Stimulated activated CD8-positive, alpha-beta memory T cell treated with anti-CD3 and anti-CD28 coated beads, Interleukin-7, amount 100 ng/mL, for 48 hours (primary cell): ENCODE data around the gene DISP1.

ENCODE experiments used
- DNase-seq, 2 donors: peaks; one replicate each; pipeline ENCODE4 v3.0.0-alpha.2; 2020; ENCODE audit warnings: low read depth in 1 of 2; ENCODE audit errors: extremely low read depth in 1 of 2

The DISP1 gene, protein sequence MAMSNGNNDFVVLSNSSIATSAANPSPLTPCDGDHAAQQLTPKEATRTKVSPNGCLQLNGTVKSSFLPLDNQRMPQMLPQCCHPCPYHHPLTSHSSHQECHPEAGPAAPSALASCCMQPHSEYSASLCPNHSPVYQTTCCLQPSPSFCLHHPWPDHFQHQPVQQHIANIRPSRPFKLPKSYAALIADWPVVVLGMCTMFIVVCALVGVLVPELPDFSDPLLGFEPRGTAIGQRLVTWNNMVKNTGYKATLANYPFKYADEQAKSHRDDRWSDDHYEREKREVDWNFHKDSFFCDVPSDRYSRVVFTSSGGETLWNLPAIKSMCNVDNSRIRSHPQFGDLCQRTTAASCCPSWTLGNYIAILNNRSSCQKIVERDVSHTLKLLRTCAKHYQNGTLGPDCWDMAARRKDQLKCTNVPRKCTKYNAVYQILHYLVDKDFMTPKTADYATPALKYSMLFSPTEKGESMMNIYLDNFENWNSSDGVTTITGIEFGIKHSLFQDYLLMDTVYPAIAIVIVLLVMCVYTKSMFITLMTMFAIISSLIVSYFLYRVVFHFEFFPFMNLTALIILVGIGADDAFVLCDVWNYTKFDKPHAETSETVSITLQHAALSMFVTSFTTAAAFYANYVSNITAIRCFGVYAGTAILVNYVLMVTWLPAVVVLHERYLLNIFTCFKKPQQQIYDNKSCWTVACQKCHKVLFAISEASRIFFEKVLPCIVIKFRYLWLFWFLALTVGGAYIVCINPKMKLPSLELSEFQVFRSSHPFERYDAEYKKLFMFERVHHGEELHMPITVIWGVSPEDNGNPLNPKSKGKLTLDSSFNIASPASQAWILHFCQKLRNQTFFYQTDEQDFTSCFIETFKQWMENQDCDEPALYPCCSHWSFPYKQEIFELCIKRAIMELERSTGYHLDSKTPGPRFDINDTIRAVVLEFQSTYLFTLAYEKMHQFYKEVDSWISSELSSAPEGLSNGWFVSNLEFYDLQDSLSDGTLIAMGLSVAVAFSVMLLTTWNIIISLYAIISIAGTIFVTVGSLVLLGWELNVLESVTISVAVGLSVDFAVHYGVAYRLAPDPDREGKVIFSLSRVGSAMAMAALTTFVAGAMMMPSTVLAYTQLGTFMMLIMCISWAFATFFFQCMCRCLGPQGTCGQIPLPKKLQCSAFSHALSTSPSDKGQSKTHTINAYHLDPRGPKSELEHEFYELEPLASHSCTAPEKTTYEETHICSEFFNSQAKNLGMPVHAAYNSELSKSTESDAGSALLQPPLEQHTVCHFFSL (N-terminal part only)

DNA sequence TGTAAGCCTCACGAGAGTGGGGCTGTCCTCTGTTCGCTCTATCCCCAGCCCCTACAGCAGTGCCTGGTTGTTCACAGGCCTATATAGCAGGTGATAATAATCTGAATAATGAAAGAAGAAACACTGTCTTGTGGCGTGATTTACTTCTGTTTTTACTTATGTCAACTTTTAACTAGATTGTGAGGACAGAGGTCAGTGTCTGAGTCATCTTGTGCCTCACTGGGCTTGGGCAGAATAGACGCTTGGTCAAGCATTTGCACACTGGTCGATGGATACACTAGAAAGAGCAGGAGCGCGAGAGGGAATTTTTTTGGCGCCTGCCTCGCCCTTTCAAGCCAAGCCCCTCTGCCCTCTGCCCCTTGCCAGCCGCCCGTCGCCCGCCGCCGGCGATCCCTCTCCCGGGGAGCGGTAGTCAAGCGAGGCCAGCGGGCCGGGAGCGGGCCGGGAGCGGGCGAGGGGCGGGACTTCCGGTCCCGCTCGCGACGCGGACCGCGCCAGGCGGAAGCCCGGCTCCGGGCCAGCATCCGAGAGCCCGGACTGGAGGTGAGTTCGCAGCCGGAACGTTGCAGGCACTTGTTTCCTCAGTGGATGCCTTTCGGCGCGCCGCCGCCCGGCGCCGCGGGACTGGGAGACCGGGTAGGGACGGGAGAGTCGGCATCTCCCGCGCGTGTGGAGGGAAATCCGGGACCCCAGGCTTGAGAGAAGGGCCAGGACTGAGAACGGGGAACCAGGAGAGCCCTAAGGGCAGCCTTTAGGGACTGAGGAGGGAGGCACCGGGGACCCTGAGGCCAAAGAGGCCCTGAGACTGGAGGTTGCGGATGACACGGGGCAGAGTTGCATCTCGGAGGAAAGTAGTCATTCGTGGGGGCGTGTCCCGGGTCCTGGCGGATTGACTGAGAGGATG, at the start of gene DISP1:
Gene DISP1 (plus strand): TSS at position 504 of the 904 bp plus-strand sequence. CDS start 127,785 bp downstream, outside the sequence.
- DNase-seq, result peak; percentile 47 to 61

DNA sequence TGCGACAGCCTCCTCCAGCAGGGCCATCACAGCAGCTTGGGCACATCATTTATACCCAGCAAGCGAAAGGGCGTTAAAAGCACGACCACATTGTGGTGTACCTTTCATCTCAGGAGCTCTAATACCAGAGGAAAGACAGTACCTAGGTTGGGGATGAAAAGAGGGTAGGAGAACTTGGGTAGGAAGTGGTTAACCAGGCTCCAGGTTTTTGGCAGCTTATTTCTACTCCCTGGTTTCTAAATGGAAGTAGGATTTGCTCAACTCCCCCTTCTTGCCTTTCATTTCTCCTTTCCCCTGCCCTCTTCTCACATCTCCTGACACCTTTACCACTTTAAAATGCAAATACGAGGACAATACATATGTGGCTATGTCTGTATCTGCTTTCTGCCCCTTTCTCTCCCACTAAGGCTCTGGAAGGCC, 47.7 kb upstream of the DISP1 start:
- no peak for DNase-seq

DNA sequence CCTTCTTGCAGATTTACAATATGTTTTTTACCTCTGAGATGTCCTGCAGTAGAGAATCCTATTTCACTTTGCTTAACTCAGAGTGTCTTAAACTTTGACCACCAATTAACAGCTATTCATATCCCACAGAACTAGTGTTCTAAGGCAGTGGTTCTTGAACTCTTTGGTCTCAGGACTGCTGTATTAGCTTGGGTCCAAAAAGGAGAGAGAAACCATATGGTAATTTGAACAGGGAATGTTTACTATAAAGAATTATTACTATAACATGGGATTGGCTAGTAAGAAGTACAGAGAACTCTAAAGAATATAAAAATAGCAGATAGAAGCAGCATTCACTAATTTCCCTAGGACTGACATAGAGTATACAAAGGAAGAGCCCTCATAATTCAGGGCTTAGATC, 46.2 kb upstream of the DISP1 start:
- no peak for DNase-seq

DNA sequence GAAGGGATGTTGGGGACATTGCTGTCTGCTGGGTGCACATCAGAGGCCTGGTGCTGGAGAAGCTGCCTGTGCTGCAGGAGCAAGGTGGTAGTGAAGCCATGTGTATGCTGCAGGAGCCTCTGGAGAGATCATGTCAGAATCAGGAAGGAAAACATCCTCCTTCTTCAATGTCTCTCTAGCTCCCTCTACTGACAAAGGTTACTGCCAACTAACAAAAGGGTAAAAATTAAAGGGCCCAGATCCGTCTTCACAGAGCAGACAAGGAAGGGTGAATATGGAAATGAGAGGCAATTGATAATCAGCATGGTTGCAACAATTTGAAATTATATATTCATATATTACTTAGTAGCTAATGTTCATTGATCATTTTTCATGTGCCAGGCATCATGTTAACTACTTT, 45.7 kb upstream of the DISP1 start:
- DNase-seq, result no peak

DNA sequence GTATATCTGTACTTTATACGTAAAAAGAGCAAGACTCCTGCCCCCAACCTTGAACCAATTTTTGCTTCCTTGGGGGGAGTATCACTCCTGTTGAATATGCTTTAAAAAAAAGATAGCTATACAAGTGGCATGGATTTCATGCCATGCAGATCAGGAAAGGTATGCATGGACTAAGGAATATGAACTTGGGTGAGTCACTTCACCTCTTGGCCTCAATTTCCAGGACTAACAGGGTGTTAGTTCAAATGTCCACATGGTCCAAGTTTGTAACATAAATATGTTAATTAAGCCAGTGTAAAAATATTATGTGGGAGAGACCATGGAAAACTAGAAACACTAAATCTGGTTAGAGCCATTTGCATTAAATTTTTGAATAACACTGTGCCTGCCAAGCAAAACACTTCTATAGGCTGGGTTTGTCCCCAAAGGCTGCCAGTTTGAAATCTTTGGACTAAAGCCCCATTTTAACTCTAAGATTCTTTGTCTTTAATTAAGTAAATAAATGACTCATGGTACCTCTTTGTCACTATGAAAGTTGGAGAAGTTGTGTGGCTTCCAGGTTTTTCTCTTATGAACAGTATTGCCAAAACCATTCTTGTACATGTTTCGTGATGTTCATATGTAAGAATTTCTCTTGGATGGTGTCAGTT, 44.7 kb upstream of the DISP1 start:
- DNase-seq, result no peak

DNA sequence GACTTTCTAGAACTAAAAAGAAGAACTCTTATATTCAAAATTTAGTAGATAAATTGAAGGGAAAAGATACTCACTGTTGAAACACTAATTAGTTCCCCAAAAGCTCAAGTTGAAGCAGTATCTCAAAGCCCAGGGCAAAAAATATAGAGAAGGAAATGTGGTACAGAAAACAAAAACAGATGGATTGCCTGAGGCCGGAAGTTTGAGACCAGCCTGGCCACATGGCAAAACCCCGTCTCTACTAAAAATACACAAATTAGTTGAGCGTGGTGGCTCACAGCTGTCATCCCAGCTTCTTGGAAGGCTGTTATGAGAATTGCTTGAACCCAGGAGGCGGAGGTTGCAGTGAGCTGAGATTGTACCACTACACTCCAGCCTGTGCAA, 41.9 kb upstream of the DISP1 start:
- no peak for DNase-seq

DNA sequence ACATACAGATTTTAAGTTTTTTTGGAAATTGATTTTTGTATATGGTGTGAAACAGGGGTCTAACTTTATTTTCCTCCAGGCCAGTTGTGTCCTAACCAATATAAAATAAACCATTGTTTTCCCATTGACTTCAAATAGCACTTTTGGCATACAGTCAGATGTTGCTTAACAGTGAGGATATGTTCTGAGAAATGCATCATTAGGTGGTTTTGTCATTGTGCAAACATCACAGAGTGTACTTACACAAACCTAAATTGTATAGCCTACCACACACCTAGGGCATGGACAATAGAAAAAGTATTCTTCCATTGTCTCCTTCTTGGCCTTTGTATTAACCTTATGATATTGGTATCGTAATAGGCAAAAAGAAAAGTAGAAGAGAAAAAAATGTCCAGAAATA, 37.4 kb upstream of the DISP1 start:
- no peak for DNase-seq

DNA sequence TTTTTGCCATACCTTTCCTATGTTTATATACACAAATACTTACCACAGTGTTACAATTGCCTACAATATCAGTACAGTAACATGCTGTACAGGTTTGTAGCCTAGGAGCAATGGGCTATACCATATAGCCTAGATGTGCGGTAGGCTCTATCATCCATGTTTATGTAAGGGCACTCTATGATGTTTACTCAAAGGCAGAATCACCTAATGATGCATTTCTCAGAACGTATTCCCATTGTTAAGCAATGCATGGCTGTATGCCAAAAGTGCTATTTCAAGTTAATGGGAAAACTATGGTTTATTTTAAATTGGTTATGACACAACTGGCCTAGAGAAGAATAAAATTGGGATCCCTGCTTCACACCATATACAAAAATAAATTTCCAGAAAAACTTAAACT, 36.9 kb upstream of the DISP1 start:
- DNase-seq, result no peak

DNA sequence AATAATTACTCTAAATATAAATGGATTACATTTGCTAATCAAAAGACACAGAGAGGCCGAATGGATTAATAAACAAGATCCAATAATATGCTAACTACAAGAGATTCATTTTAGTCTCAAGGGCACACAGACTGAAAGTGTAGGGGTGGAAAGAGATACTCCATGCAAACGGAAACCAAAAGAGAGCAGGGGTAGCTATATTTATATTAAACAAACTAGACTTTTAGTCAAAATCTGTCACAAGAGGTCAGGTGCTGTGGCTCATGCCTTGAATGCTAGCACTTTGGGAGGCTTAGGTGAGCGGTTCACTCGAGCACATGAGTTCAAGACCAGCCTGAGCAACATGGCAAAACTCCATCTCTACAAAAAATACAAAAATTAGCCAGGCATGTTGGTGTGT, 33.6 kb upstream of the DISP1 start:
- DNase-seq, result no peak

DNA sequence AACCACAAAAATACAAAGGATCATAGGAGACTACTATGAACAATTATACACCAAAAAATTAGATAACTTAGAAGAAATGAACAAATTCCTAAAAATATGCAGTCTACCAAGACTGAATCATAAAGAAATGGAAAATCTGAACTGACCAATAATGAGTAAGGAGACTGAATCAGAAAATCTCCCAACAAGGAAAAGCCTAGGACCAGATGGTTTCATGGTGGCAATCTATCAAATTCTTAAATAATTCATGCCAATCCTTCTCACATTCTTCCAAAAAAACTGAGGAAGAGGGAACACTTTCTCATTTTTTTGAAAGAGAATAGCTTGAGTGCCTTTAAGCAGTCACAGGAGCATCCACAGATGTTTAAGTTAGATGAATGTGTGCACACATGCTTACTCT, 31.8 kb upstream of the DISP1 start:
- no peak for DNase-seq

DNA sequence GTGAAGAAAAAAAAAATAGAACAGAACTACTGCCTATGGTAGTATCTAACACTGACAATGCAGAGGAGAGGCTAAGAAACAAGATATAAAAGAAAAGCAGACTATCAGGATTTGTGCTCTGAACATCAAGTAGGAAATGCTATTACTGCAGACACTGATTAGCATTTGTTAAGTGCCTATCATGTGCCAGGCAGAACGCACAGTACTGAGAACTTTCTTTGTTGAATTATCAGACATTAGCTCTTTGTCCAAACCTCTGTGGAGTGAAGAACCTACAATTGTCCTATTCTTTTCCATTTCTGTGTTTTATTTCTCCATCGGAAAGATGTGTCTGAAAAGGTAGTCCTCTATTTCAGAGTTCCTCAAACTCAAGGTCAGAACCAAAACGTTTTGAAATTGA, 30.5 kb upstream of the DISP1 start:
- DNase-seq, result no peak

DNA sequence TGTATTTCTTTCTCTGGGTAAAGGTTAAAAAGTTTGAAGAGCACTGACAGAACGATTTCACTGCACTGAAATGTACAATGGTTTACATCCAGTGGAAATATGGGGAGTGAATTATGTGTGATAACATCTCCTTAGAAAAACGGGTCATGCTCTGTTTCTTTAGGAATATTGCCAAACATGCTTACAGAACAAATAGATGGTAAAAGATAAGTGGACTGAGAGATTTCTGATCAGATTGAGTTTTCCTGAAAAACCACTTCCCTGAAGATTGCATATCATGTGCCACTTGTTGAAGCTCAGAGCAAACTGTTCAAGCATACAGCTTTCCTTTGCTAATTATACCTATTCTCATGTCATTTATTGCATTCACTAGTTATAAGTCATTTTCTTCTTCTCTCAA, 29.9 kb upstream of the DISP1 start:
- no peak for DNase-seq

DNA sequence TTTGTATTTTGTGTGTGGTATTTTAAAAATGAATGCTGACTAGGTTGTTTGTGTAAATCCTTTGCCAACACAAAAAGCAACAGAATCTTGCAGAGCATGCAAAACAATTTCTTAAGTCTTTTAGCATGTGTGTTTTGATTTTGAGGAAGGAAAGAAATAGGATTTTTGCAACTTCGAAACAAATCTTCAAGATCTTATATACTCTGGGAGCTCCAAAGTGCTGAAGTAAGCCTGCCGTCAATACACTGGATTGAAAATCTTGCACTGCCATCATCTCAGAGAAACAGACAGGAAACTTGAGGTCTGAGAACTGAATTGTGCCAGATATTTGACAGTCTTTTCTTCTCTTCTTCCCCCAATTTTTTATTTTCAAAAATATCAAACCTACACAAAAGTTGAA, 29.3 kb upstream of the DISP1 start:
- DNase-seq, result no peak

DNA sequence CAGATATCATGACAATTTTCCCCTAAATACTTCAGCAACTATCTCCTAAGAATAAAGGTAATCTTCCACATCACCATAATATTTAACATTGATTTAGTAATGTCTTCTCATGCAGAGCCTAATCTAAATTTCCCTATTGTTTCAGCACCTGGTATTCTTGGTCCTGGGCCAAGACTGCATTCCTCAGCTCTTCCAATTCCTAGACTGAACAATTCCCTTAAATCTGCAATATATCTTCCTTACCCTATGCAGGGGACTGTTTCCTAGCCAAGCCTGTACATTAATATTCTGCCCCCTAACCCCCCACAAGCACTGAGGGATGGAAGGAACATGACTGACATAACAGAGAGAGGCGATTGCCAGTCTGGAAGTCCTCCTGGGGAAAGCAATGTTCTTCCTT, 28.7 kb upstream of the DISP1 start:
- no peak for DNase-seq

DNA sequence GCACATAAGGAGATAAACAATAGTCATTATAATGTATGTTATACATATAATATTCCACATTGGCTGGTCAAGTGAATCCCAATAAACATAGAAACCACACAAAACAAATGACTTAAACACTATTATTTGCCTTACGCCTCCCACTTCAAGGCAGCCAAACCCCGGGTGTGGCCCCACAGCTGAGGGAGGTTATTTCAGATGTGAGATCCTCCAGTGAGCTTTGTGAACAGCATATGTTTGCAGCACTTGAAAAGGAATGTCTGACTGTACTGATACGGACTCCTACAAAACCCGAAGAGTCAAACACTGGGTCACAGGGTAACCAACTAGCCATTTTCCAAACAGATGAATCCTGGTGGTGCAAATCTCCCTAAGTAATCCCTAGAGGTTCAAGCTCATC, 27.1 kb upstream of the DISP1 start:
- no peak for DNase-seq

DNA sequence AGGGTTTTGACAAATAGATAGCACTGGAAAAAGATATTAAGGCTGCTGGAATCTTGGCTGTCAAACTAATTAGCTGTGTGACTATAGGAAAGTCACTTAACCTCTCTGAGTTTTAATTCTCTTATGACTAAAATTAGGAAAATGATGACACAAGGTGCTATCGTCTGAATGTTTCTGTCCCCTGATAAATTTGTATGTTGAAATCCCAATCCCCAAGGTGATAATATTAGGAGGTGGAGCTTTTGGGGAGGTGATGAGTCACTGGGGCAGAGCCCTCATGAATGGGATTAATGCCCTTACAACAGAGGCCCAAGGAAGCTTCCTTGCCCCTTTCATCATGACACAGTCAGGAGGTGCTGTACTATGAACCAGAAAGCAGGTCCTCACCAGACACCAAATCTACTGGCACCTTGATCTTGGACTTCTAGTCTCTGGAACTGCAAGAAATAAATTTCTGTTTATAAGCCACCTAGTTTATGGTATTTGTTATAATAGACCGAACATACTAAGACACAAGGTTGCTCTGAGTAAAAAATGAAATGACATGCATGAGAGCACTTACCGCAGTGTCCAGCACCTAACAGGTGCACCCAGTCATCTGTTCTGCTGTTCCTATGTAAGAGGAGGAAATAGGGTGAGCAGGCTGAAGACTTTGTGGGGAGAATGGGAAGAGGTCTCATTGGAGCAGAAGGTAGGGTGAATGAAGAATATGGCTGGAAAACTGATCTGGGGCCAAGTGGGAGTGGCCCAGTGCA, 26.3 kb upstream of the DISP1 start:
- no peak for DNase-seq

DNA sequence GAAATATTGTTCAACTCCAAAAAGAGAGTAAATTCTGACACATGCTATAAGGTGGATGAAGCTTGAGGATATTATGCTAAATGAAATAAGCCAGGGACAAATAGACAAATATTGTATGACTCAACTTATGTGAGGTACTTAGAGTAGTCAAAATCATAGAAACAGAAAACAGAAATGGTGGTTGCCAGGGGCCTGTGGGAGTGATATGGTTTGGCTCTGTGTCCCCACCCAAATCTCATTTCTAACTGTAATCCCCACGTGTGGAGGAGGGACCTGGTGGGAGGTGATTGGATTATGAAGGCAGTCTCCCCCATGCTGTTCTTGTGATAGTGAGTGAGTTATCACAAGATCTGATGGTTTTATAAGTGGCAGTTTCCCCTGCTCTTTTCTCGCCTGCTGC, 24.7 kb upstream of the DISP1 start:
- no peak for DNase-seq

DNA sequence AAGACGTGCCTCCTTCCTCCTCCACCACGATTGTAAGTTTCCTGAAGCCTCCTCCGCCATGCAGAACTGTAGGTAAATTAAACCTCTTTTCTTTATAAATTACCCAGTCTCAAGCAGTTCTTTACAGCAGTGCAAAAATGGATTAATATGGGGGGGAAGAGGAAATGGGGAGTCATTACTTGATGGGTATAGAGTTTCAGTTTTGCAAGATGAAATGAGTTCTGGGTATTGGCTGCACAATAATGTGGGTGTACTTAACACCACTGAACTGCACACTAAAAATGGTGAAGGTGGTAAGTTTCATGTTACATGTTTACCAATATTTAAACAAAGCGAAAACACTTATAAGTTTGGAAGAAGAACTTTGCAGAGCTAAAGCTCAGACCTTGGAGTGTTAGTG, 24.3 kb upstream of the DISP1 start:
- DNase-seq, result no peak
